Type B pancreatic cell (in vitro differentiated cells): ENCODE results near the gene RTL10. TPM values are rescaled to one million over a fixed set of nuclear protein-coding genes. Genes with fewer than 3 reads are reported as not detected.

Experiments
- DNase-seq: peaks from one replicate; pipeline ENCODE4 v3.0.0; 2021; ENCODE audit warnings: mixed read lengths; ENCODE audit not compliant: unreplicated experiment; ENCODE audit errors: extremely low spot score
- H3K27ac Mint-ChIP-seq: 2 replicates; pipeline ENCODE4 v1.8.0; 2021; ENCODE audit warnings: mild to moderate bottlenecking, mixed read lengths
- H3K27me3 Mint-ChIP-seq: 2 replicates; pipeline ENCODE4 v1.8.0; 2021; ENCODE audit warnings: mixed read lengths
- H3K36me3 Mint-ChIP-seq: 2 replicates; pipeline ENCODE4 v1.8.0; 2021; ENCODE audit warnings: mixed read lengths
- H3K4me1 Mint-ChIP-seq: one replicate; pipeline ENCODE4 v1.8.0; 2021; ENCODE audit warnings: mixed read lengths; ENCODE audit not compliant: unreplicated experiment
- H3K4me3 Mint-ChIP-seq: 2 replicates; pipeline ENCODE4 v1.8.0; 2021; ENCODE audit warnings: mild to moderate bottlenecking, mixed read lengths
- H3K9me3 Mint-ChIP-seq: 2 replicates; pipeline ENCODE4 v1.8.0; 2021; ENCODE audit warnings: mixed read lengths
- total RNA-seq: library from RNA; stranded (reverse); gene quantifications from 2 replicates; pipeline ENCODE4 v1.2.1, GENCODE V29; 2021; ENCODE audit warnings: low replicate concordance
- TF ChIP-seq, protein P1 (sequence below): fragments of 200-600 bp; sonication (generic); conservative IDR thresholded peaks from 2 replicates; pipeline ENCODE4 v1.5.0; 2021; ENCODE audit warnings: antibody characterized with exemption, mild to moderate bottlenecking

The RTL10 gene
- total RNA-seq, 1 donor from 2014 or later = 28.8 TPM

- H3K27ac Mint-ChIP-seq = peak overlapping the region; percentile 28
- peaks cover 8% of the 10 kb centered on the region for H3K36me3 Mint-ChIP-seq
- peaks cover 6% of the 10 kb centered on the region for H3K4me1 Mint-ChIP-seq
- TF ChIP-seq, protein P1, sequence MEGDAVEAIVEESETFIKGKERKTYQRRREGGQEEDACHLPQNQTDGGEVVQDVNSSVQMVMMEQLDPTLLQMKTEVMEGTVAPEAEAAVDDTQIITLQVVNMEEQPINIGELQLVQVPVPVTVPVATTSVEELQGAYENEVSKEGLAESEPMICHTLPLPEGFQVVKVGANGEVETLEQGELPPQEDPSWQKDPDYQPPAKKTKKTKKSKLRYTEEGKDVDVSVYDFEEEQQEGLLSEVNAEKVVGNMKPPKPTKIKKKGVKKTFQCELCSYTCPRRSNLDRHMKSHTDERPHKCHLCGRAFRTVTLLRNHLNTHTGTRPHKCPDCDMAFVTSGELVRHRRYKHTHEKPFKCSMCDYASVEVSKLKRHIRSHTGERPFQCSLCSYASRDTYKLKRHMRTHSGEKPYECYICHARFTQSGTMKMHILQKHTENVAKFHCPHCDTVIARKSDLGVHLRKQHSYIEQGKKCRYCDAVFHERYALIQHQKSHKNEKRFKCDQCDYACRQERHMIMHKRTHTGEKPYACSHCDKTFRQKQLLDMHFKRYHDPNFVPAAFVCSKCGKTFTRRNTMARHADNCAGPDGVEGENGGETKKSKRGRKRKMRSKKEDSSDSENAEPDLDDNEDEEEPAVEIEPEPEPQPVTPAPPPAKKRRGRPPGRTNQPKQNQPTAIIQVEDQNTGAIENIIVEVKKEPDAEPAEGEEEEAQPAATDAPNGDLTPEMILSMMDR = no peak
- peak; percentile 68 for DNase-seq
- no peaks in the 10 kb centered on the region for H3K27me3 Mint-ChIP-seq
- H3K4me3 Mint-ChIP-seq = no peak overlapping the region
- H3K9me3 Mint-ChIP-seq = no peaks in the 10 kb centered on the region
Measured at GRCh38 chr22:19824212-19824925, 30.3 kb downstream of the RTL10 start.

DNA sequence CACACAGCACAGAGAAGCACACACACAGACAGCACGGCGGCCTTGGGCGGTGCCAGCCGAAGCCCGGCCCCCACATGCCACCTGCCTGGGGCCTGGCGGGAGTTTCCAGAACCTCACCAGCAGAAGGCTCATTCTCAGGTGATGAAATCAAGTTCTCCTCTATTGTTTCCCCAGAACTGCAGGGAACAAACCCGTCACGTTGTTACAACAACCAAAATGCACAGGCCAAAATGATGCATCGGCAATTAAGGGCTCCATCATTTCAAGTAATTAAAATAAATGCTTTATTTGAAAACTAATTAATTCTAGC, 30.8 kb downstream of the RTL10 start:
- Mint-ChIP-seq H3K36me3 (peaks cover 8% of the 10 kb centered on the region), H3K27ac (peak overlapping the region; percentile 28), H3K9me3 (no peaks in the 10 kb centered on the region), H3K4me1 (peaks cover 6% of the 10 kb centered on the region), H3K4me3 (peak overlapping the region; percentile 28), H3K27me3 (no peaks in the 10 kb centered on the region)
- DNase-seq = peak; percentile 62
- TF ChIP-seq, protein P1 = no peak

- TF ChIP-seq, protein P1 = no peak
- H3K36me3 Mint-ChIP-seq = peaks cover 8% of the 10 kb centered on the region
- H3K4me3 Mint-ChIP-seq = peak overlapping the region; percentile 28
- H3K4me1 Mint-ChIP-seq = peaks cover 6% of the 10 kb centered on the region
- peak; percentile 64 for DNase-seq
- no peaks in the 10 kb centered on the region for H3K9me3 Mint-ChIP-seq
- H3K27ac Mint-ChIP-seq = peak overlapping the region; percentile 28
- no peaks in the 10 kb centered on the region for H3K27me3 Mint-ChIP-seq
Measured at GRCh38 chr22:19823191-19823901, 31.3 kb downstream of the RTL10 start.

GRCh38 chr22:19822301-19823117, 32.2 kb downstream of the RTL10 start:
- no peak overlapping the region for H3K4me3 Mint-ChIP-seq
- no peaks in the 10 kb centered on the region for H3K27me3 Mint-ChIP-seq
- DNase-seq = peak; percentile 66
- peaks cover 6% of the 10 kb centered on the region for H3K4me1 Mint-ChIP-seq
- no peaks in the 10 kb centered on the region for H3K9me3 Mint-ChIP-seq
- H3K36me3 Mint-ChIP-seq = peaks cover 5% of the 10 kb centered on the region
- no peak overlapping the region for H3K27ac Mint-ChIP-seq
- TF ChIP-seq, protein P1 = no peak

DNA sequence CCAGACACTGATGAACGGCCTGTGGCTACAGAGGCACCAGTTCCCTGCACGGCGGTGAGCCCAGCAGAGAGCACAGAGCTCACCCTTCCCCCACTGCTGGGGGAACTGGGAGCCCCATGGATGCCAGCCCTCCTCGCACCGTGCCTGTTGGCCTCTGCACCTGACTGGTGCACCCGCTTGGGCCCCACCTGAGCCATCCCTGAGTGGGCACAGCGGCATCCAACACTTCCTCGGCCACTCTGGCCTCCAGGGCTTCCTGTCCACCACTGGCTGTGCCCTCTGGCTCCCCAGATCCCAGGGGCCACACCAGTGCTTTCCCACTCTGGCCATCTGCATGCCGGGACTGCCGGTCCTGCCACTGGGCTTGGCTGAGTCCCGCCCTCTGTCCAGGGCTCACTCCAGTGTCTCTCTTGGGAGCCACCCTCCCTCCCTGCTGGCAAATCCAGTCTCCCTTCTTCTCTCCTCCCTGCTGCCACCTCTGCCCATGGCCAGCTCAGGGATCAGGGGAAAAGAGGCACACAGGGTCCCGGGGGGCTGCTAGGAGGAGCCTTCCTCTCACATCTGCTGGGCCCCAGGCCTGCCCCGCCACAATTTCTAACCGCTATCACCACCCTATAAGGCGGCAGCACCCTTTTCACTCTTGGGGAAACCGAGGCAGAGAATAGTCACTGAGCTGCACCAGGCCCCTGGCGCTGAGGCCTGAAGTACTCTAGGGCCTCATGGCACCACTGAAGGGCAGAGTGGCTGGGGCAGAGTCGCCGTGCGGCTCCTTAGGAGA, 33.0 kb downstream of the RTL10 start:
- H3K4me3 Mint-ChIP-seq = no peak overlapping the region
- no peak overlapping the region for H3K27ac Mint-ChIP-seq
- no peaks in the 10 kb centered on the region for H3K27me3 Mint-ChIP-seq
- no peak for DNase-seq
- H3K4me1 Mint-ChIP-seq = peaks cover 6% of the 10 kb centered on the region
- TF ChIP-seq, protein P1 = no peak
- no peaks in the 10 kb centered on the region for H3K9me3 Mint-ChIP-seq
- H3K36me3 Mint-ChIP-seq = peaks cover 4% of the 10 kb centered on the region
